DMS53 (cell line): Measurements from ENCODE around the gene LCE2A.
"Not testable (repeated sequence)": the region's sequence is repeated elsewhere in the genome, so short reads cannot be mapped to it uniquely, and the experiment has no call there.

Experiments used
- DNase-seq: peaks from one replicate; lab custom pipeline; 2025; lab: John Stamatoyannopoulos, UW

LCE2A gene, protein sequence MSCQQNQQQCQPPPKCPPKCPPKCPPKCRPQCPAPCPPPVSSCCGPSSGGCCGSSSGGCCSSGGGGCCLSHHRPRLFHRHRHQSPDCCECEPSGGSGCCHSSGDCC

DNA sequence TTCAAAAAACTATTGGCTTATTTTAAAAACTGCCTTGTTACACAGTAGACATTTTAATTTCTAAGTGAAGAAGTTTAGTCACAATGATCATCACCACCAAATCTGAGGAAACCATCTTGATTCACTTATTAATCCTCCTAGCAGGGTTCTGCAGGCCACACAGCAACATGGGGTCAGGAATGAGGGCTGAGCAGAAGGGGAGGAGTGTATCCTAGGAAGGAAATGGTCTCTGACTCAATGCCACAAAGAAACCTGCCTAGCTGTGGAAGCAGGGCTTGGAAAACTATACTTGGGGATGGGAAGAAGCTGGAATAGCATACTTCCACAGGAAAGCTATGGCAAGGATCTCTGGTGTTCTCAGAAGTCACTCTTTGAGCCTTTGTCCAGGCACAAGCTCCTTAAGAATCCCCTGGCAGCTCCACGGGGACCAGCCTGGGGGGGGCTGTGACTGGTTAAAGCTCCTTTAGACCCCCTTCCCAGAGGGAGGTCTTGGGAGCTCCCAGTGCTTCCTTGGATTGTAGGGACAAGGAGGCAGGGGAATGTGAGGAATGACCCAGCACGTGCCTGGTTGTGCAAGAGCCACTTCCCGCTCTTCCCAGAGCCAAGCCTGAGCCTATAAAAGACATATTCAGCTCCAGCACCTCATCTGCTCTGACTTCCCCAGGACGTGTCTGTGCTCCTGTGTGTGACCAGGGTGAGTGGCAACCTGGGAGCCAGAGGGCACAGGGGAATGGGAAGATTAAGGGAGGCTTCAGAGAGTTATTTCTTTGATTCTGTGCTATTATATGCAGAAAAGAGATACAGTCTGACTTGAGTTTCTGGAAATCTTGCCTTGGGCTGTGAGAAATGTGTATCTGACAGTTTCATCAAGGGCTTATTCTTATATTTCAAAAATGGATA lies at the start of gene LCE2A:
TSS of gene LCE2A (plus strand) at position 645 of the 900 bp plus-strand sequence. CDS start 557 bp downstream, outside the sequence.
- no peak for DNase-seq

DNA sequence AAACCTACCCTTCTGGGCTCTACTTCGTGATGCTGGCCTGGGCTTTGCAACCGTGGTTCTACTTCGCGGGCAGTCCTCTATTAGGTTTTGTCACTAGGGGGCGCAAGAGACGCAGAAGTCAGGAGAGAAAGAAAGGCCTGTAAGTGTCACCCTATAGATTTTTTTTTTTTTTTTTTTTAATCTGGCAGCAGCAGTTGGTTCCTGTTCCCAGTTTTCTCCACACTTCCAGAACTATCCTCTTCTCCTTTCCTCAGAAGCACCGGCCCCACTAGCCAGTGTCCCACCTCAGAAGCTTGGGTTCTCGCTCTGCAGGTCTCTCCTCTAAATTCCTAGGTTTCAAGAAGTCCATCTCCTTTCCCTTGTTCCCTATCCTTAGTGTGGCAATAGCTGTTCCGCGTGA lies 44.0 kb upstream of the LCE2A start:
- peak; percentile 76 for DNase-seq

DNA sequence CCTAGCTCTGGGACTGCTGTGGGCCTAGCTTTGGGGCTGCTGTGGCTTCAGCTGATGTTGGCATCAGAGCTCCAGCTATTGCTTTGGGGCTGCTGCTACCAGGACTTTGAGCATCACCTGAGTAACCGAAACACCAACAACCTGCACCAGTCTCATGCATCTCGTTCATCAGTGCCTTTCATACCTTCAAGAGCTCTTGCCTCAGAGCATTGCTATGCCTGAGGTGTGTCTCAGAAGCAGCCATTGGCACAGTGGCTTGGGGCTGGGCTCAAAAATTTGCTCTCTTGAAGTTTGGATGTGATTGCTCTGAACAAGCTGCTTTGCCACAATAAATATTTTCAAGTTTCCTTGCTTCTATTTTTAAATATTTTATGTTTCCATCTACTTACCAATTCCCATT lies 41.7 kb upstream of the LCE2A start:
- DNase-seq: no peak

DNA sequence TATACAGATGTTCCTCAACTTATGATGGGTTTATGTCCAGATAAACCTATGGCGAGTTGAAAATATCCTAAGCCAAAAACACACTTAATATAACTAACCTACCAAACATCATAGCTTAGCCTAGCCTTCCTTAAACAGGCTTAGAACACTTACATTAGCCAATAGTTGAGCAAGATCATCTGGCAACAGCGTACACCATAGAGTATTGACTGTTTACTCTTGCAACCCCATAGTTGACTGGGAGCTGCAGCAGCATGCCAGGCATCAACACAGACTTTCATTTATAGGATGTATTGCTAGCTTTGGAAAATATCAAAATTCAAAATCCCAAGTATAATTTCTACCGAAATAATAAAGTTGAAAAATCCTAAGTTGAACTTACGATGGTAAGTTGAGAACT lies 40.5 kb upstream of the LCE2A start:
- no peak for DNase-seq

DNA sequence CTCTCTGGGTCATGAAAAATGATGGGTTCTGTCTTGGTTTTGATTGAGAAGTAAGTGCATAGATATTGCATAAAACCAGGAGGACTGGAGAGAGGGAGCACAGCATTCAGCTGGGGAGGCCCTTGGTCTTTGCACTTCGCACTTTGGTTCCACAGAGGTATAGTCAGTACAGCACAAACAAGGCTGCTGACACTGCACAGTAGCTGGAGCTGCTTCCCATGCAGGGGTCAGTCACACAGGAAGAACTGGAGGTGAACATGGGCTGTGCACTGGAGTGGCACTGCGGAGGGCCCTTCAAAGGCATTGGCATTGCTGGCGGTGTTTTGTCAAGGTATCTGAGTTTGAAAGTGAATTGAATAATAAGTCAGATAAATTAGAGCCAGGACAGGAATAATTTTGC lies 39.5 kb upstream of the LCE2A start:
- DNase-seq: no peak

DNA sequence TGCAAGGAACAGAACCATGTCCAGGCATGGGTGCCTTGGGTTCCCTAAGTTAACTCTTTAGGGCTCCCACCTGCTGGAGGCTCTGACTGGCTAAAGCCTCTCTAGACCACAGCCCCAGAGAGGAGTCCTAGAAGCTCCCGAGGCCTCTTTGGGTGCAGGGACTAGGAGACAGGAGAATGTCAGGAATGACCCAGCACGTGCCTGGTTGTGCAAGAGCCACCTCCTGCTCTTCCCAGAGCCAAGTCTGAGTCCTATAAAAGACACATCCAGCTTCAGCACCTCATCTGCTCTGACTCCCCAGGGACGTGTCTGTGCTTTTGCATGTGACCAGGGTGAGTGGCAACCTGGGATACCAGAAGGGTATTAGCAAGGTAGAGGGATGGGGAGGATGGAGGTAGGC lies 35.0 kb upstream of the LCE2A start, which contains the start of gene LCE2D:
TSS of gene LCE2D (plus strand) at position 283 of the 400 bp plus-strand sequence. CDS start 726 bp downstream, outside the sequence.
- DNase-seq: no peak

DNA sequence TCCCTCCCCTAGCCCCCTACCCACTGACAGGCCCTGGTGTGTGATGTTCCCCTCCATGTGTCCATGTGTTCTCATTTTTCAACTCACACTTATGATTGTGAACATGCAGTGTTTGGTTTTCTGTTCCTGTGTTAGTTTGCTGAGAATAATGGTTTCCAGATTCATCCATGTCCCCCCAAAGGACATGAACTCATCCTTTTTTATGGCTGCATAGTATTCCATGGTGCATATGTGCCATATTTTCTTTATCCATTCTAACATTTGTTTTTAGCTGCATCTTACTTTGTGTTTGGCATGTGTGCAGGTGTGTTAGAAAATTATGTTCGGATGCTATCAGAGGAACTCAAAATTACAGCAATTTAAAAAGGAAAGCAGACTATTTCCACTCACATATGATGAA lies 32.0 kb upstream of the LCE2A start:
- DNase-seq: not testable (repeated sequence)

DNA sequence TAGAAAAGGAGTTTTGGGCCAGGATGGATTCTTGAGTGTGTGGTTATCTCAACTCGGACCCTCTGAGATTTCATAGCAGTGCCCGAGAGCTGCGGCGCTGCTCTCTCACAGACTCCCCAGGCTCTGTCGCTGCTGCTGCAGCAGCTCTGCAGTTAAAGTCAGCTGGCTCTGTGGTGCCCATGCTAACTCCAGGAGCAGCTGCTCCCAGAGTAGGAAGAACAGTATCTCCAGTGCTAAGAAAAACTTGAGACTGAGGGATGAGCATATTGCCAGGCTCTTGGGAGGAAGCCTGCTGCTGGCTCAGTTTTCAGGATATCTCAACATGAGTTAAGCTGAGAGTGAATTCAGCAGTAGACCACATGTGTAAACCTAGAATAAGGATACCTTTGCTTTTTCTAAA lies 30.5 kb upstream of the LCE2A start:
- no peak for DNase-seq

DNA sequence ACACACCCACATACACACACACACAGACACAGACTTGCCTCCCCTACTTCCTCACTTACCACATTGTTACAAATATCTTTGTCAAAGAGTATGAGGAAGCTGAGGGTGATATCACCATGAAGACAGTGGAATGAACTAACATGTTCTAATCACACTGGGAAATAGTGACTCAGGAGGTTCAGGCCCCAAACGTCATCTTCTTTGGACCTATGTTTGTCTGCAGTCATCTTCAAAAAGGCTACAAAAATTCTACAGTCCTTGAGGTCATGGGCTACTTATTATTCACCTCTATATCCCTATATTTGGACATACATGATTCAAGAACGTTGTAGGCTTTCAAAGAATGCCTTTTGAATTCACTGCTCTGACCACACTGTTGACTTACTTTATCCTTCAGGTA lies 25.1 kb upstream of the LCE2A start:
- DNase-seq: no peak

DNA sequence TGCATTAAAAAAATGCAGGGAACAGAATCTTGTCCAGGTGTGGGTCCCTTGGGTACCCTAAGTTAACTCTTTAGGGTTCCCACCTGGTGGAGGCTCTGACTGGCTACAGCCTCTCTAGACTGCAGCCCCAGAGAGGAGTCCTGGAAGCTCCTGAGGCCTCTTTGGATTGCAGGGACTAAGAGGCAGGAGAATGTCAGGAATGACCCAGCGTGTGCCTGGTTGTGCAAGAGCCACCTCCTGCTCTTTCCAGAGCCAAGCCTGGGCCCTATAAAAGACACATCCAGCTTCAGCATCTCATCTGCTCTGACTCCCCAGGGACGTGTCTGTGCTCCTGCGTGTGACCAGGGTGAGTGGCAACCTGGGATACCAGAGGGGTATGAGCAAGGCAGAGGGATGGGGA lies 23.2 kb upstream of the LCE2A start, which contains the start of gene LCE2C:
TSS of gene LCE2C (plus strand) at position 297 of the 400 bp plus-strand sequence. CDS start 737 bp downstream, outside the sequence.
- not testable (repeated sequence) for DNase-seq

DNA sequence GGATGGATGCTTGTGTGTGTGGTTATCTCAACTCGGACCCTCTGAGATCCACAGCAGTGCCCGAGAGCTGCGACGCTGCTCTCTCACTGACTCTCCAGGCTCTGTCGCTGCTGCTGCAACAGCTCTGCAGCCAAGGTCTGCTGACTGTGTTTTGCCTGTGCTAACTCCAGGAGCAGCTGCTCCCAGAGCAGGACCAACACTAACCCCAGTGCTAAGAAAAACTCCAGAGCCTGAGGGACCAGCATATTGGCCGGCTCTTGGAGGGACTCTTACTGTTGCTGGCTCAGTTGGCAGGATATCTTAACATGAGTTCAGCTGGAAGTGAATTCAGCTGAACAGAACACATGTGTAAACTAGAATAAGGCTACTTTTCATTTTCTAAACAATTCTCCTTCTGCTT lies 18.7 kb upstream of the LCE2A start:
- no peak for DNase-seq

DNA sequence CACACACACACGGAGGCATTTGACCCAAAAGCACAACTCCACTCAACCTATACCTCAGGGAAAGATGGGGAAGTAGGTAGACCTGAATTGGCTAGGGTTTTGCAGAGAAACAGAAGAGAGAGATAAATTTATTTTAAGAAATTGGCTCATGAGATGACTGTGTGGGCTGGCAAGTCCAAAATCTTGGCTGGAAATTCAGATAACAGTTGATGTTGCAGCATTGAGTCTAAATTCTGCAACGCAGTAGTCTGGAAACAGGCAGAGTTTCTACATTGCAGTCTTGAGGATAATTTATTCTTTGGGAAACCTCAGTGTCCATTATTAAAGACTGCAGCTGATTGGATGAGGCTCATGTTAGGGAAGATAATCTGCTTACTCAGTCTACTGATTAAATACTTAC lies 16.5 kb upstream of the LCE2A start:
- DNase-seq: no peak

DNA sequence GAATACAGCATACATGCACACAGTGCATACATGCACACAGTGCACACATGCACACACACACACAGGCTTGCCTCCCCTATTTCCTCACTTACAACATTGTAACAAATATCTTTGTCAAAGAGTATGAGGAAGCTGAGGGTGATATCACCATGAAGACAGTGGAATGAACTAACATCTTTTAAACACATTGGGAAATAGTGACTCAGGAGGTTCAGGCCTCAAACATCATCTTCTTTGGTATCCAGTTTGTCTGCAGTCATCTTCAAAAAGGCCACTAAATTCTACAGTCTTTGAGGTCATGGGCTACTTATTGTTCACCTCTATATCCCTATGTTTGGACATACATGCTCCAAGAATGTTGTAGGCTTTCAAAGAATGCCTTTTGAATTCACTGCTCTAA lies 14.3 kb upstream of the LCE2A start:
- DNase-seq: no peak

DNA sequence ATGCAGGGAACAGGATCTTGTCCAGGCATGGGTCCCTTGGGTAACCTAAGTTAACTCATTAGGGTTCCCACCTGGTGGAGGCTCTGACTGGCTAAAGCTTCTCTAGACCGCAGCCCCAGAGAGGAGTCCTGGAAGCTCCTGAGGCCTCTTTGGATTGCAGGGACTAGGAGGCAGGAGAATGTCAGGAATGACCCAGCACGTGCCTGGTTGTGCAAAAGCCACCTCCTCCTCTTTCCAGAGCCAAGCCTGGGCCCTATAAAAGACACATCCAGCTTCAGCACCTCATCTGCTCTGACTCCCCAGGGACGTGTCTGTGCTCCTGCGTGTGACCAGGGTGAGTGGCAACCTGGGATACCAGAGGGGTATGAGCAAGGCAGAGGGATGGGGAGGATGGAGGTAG lies 12.3 kb upstream of the LCE2A start, which contains the start of gene LCE2B:
TSS of gene LCE2B (plus strand) at position 301 of the 400 bp plus-strand sequence. CDS start 721 bp downstream, outside the sequence.
- not testable (repeated sequence) for DNase-seq

DNA sequence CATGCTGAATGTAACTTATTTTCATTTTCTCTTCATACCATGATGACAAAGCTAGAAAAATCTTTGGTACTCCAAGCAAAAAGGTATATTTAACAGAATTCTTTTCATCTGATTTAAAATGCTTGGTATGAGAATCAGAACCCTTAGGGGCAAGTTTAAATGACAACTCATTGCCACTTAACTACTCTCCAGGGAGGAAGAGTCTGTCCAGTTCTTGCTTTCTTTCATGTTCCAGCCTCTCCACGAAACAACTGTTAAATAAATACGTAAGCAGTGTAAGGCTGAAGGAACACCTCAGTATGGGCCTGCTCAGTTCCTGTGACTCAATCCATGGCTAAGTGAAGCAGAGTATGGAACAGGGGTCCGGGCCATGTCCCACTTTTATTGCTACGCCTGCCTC lies 1.6 kb downstream of the LCE2A start:
- DNase-seq: no peak

DNA sequence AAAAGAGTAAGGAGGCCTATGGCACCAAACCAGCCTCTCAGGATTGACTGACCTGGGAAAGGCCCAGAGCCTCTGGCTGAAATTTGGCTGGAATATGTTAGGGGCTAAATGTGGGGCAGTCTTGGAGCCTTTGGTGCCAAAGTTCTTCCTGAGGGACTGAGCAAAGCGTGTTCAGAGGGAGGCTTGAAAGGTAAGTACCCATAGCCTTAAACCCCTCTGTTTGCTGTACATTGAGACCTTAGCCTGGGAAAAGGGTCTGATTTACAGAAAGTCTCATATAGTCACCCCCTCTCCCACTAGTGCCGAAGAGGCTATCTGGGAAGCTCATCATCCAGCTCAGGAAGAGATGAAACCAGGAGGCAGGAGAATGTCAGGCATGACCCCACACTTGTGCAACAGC lies 9.7 kb downstream of the LCE2A start, which contains the start of gene LCE4A:
TSS of gene LCE4A (plus strand) at position 301 of the 400 bp plus-strand sequence. CDS start 916 bp downstream, outside the sequence.
- DNase-seq: no peak

DNA sequence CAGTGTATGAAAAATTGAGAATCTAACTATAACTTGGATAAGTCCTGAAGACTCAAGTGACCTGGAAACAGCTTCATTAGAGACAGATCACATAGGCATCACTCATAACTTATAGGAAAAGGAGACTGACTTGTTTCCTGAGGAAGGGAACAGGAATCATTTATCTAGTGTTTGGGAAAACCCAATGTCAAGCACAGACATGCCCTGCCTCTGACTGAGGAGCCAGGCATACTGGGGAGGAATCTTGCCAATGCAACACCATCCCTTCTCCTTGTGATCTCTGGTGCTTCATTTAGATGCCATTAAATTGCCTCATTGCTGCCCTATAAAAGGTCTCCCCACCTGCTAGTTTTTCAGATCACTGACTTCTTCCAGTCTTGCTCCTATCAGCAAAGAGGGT lies 20.1 kb downstream of the LCE2A start:
- DNase-seq: no peak

DNA sequence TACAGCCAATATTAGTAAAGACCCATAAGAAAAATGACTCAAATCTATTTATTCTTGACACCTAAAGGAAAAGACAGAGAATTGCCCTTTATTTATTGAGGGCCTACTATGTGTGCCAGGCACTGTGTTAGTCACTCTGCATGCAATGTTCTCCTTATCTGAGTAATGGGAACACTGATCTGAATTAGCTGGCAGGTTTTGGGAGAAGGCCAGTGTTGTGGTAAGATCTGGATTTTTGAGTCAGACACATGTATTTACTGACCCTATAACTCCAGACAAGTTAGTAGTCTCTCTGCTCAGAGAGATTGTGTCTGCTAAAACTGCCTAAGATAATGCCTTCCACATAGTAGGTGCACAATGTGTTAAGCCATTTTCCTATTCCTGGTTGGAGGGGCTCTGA lies 27.1 kb downstream of the LCE2A start:
- no peak for DNase-seq

DNA sequence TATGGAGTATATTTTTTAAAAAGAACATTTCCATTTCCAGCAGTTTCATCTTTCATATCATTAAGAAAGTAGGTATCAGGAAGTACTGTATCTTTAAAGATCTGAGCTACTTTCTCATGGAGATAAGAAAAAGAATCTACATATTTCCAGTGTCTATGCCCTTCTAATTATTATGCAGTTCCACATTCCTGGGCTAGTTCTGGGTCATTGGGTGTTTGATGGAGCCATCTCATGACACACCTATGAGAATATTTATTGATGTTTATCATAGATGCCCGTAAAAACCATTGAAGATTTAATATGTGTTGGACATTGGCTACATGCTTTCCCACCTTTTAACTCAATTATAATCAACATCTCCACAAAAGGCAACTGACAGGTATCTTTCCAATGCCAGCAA lies 30.8 kb downstream of the LCE2A start:
- no peak for DNase-seq

DNA sequence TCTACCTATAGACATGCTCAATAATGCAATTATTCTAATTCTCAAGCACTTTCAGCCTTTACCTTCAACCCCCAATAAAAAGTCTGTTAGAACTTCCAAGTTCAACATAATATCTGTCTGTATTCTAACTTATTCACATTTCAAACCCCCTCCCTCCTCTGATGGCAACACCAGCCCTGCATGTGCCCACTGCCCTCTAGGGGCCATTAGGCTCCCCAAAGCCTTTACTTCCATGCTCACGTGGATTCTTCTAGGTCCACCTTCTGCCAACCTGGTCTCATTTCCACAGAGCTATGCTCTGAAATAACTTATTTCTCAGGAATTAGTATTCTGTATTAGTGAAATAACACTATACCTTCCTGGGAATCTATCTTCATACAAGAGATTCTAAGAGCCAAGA lies 37.5 kb downstream of the LCE2A start:
- peak; percentile 4 for DNase-seq

DNA sequence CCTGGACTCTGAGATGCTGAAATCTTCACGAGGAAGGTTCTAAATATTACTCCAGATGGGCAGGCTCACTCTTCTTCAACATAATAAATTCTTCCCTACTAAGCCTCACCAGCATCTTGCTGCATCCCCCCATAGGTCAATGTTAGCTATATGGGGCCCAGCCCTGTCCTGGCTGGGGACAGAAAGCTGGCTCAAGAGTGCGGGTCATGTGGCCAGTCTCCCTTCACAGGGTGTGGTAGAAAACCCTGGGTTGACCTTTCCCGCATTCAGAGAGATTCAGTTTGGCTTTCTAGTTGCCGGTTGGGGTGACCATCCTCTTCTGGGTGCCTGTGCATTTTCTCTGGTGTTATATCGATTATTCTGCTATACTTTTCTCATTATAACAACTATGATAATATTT lies 39.9 kb downstream of the LCE2A start:
- DNase-seq: no peak

DNA sequence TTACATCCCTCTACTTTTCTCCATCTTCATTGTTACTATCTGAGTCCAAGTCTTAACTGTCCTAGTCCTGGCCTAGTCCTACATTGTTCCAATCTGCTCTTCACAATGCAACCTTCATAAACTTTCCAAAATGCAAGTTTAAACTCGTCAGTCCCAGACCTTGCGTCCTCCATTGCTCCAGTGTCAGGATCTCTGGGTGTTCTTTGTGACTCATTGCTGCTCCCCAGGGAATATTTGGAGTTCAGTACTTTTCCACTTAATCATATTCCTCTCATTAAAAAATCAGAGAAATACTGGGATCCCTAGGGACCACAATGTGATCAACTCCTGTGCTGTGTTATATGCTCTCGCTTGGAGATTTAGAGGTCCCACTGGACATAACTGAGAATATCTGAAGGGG lies 41.7 kb downstream of the LCE2A start:
- DNase-seq: no peak

DNA sequence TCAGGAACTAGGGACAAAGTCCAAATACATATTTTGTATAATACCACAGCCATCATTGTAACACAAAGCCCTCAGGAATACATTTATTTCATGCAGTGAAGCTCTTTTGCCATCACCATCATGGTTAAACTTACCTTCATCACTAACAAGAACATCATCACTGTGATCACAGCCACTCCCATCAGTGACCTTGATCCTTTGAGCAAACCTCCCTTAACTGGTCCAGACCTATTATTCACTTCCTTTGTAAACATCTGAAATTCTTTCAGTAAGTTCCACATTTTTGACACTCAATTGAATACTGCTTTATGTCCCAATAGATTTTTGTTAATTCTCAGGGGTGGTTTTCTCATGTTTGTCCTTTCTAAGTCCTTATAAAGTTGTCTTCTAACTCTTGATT lies 43.5 kb downstream of the LCE2A start:
- DNase-seq: no peak
